BLaER1 treated with 17β-estradiol and CSF1 and Interleukin-3, amounts not matched to agents 10 nM and 100 nM (cell line): ENCODE measurements around the gene EPB41L4A.
"Not testable (repeated sequence)": the region's sequence is repeated elsewhere in the genome, so short reads cannot be mapped to it uniquely, and the experiment has no call there.

Source experiments
- H3K27ac ChIP-seq, 11 experiments: shearing (Covaris generic); formaldehyde crosslinking; 2 replicates each; pipeline ENCODE4 v1.8.1; 2022
- H3K27me3 ChIP-seq, 11 experiments: shearing (Covaris generic); formaldehyde crosslinking; 2 replicates each; pipeline ENCODE4 v1.8.1; 2022
- H3K36me3 ChIP-seq, 11 experiments: shearing (Covaris generic); formaldehyde crosslinking; 2 replicates each; pipeline ENCODE4 v1.8.1; 2022
- H3K4me1 ChIP-seq, 10 experiments: shearing (Covaris generic); formaldehyde crosslinking; 2 replicates each; pipeline ENCODE4 v1.8.1; 2022
- H3K4me2 ChIP-seq, 11 experiments: shearing (Covaris generic); formaldehyde crosslinking; 2 replicates each; pipeline ENCODE4 v1.8.1; 2022
- H3K4me3 ChIP-seq, 10 experiments: shearing (Covaris generic); formaldehyde crosslinking; 2 replicates each; pipeline ENCODE4 v1.8.1; 2022
- H3K9ac ChIP-seq, 11 experiments: shearing (Covaris generic); formaldehyde crosslinking; 2 replicates each; pipeline ENCODE4 v1.8.1; 2022
- H3K9me3 ChIP-seq, 11 experiments: shearing (Covaris generic); formaldehyde crosslinking; replicated peaks in 1 of 11; 2 replicates each; pipeline ENCODE4 v1.8.1; 2022
- H4K20me1 ChIP-seq, 11 experiments: shearing (Covaris generic); formaldehyde crosslinking; 2 replicates each; pipeline ENCODE4 v1.8.1; 2022
- Cebpa-rat ChIP-seq, 11 experiments: shearing (Covaris generic); IDR thresholded peaks; 2 replicates each; pipeline ENCODE4 v1.8.1; 2022

EPB41L4A gene

GRCh38 chr5:112407666-112408065 is 11.4 kb downstream of the EPB41L4A start:
- Histone ChIP-seq H3K4me1 (peaks cover 6 to 13% (median 10%) of the 10 kb centered on the region in 10 experiments; a peak in 13 of 20 replicates), H3K4me2 (no peak overlapping the region), H3K9ac (no peak overlapping the region), H3K27ac (no peak overlapping the region), H4K20me1 (no peaks in the 10 kb centered on the region), H3K4me3 (no peak overlapping the region), H3K9me3 (no peaks in the 10 kb centered on the region), H3K36me3 (no peaks in the 10 kb centered on the region), H3K27me3 (no peaks in the 10 kb centered on the region)
- TF ChIP-seq Cebpa-rat (IDR thresholded peaks at IDR 0.05): no peak

GRCh38 chr5:112407240-112407639 is 11.8 kb downstream of the EPB41L4A start:
- Histone ChIP-seq H3K4me1 (peaks cover 2 to 9% (median 6%) of the 10 kb centered on the region in 10 experiments; a peak in 13 of 20 replicates), H3K27me3 (no peaks in the 10 kb centered on the region), H3K36me3 (no peaks in the 10 kb centered on the region), H4K20me1 (no peaks in the 10 kb centered on the region), H3K9ac (no peak overlapping the region), H3K4me3 (no peak overlapping the region), H3K27ac (no peak overlapping the region), H3K9me3 (no peaks in the 10 kb centered on the region), H3K4me2 (no peak overlapping the region)
- no peak for TF ChIP-seq Cebpa-rat (IDR thresholded peaks at IDR 0.05)

DNA sequence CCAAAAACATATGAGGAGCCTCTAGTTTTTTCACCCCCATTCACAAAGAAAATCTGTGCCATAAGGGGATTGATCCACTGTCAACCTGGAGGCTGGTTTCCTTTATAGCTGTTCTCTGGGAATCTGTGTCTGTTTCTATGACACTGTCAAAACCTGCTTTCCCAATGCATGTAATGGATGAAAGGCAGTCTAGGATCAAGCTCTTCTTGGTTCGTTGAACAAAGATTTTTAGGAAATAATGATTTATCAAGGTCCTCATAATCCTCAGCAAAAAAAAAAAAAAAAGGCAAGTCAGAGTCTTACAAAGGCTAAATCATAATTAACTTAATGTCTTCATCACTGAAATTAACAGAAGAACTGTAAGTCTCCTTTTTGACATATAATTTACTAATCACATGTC is 16.0 kb downstream of the EPB41L4A start:
- H3K36me3 ChIP-seq: no peaks in the 10 kb centered on the region
- no peak overlapping the region for H3K4me2 ChIP-seq
- H3K27ac ChIP-seq: no peak overlapping the region
- H3K9me3 ChIP-seq: 0 out of 22 replicates have a peak, but pooled peaks cover 0 to 3% (median 0%) of the 10 kb centered on the region in 11 experiments
- no peak overlapping the region for H3K9ac ChIP-seq
- no peaks in the 10 kb centered on the region for H3K27me3 ChIP-seq
- no peaks in the 10 kb centered on the region for H4K20me1 ChIP-seq
- no peaks in the 10 kb centered on the region for H3K4me1 ChIP-seq
- no peak for TF ChIP-seq Cebpa-rat (IDR thresholded peaks at IDR 0.05)
- H3K4me3 ChIP-seq: no peak overlapping the region

DNA sequence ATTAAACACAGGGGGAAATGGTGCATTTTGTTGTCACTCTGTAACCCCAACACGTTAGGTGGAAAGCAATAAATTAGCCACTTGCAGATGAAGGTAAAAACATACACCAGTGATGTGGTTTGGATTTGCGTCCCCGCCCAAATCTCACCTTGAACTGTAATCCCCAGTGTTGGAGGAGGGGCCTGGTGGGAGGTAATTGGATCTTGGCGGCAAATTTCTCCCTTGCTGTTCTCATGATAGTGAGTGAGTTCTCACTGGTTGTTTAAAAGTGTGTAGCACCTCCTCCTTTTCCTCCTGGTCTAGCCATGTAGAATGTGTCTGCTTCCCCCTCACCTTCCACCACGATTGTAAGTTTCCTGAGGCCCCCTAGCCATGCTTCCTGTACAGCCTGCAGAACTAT is 17.2 kb downstream of the EPB41L4A start:
- H3K9me3 ChIP-seq: 0 out of 22 replicates have a peak, but pooled peaks cover 0 to 3% (median 0%) of the 10 kb centered on the region in 11 experiments

GRCh38 chr5:112397690-112398089 is 21.4 kb downstream of the EPB41L4A start:
- Histone ChIP-seq H3K36me3 (no peaks in the 10 kb centered on the region), H3K4me3 (no peak overlapping the region), H4K20me1 (no peaks in the 10 kb centered on the region), H3K4me1 (no peaks in the 10 kb centered on the region), H3K27me3 (no peaks in the 10 kb centered on the region), H3K27ac (no peak overlapping the region), H3K9ac (no peak overlapping the region), H3K4me2 (no peak overlapping the region), H3K9me3 (0 out of 22 replicates have a peak, but pooled peaks cover 0 to 3% (median 0%) of the 10 kb centered on the region in 11 experiments)
- TF ChIP-seq Cebpa-rat (IDR thresholded peaks at IDR 0.05): no peak

More for the DNA sequence above, 17.2 kb downstream of the EPB41L4A start:
- H3K27ac ChIP-seq: no peak overlapping the region
- no peaks in the 10 kb centered on the region for H3K36me3 ChIP-seq
- H3K27me3 ChIP-seq: no peaks in the 10 kb centered on the region
- H3K4me2 ChIP-seq: no peak overlapping the region
- H3K4me3 ChIP-seq: no peak overlapping the region
- no peak overlapping the region for H3K9ac ChIP-seq
- no peak for TF ChIP-seq Cebpa-rat (IDR thresholded peaks at IDR 0.05)
- H3K4me1 ChIP-seq: no peaks in the 10 kb centered on the region
- H4K20me1 ChIP-seq: no peaks in the 10 kb centered on the region

- H3K4me1 ChIP-seq: no peaks in the 10 kb centered on the region
- H3K4me3 ChIP-seq: no peak overlapping the region
- H3K36me3 ChIP-seq: no peaks in the 10 kb centered on the region
- no peak for TF ChIP-seq Cebpa-rat (IDR thresholded peaks at IDR 0.05)
- H3K9me3 ChIP-seq: no peaks in the 10 kb centered on the region
- H3K4me2 ChIP-seq: no peak overlapping the region
- H3K27ac ChIP-seq: no peak overlapping the region
- H3K27me3 ChIP-seq: no peaks in the 10 kb centered on the region
- no peaks in the 10 kb centered on the region for H4K20me1 ChIP-seq
- no peak overlapping the region for H3K9ac ChIP-seq
These were observed 22.6 kb downstream of the EPB41L4A start for GRCh38 chr5:112396430-112396829.

GRCh38 chr5:112395299-112395698 is 23.8 kb downstream of the EPB41L4A start:
- H3K4me2 ChIP-seq, H3K9ac ChIP-seq, H3K4me3 ChIP-seq, H4K20me1 ChIP-seq, H3K9me3 ChIP-seq, H3K27me3 ChIP-seq, H3K4me1 ChIP-seq, H3K27ac ChIP-seq, H3K36me3 ChIP-seq: not testable (repeated sequence)

DNA sequence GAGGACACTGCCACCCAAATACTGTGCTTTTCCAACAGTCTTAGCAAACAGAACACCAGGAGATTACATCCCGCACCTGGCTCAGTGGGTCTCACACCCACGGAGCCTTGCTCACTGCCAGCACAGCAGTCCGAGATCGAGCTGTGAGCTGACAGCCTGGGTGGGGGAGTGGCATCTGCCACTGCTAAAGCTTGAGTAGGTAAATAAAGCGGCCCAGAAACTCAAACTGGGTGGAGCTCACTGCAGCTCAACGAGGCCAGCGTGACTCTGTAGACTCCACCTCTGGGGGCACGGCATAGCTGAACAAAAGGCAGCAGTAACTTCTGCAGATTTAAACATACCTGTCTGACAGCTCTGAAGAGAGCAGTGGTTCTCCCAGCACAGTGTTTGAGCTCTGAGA is 28.8 kb downstream of the EPB41L4A start:
- no peaks in the 10 kb centered on the region for H3K36me3 ChIP-seq
- no peak overlapping the region for H3K9ac ChIP-seq
- no peak overlapping the region for H3K27ac ChIP-seq
- H3K27me3 ChIP-seq: no peaks in the 10 kb centered on the region
- TF ChIP-seq Cebpa-rat (IDR thresholded peaks at IDR 0.05): no peak
- H3K9me3 ChIP-seq: no peaks in the 10 kb centered on the region
- H3K4me3 ChIP-seq: no peak overlapping the region
- H3K4me1 ChIP-seq: no peaks in the 10 kb centered on the region
- no peak overlapping the region for H3K4me2 ChIP-seq
- H4K20me1 ChIP-seq: no peaks in the 10 kb centered on the region

DNA sequence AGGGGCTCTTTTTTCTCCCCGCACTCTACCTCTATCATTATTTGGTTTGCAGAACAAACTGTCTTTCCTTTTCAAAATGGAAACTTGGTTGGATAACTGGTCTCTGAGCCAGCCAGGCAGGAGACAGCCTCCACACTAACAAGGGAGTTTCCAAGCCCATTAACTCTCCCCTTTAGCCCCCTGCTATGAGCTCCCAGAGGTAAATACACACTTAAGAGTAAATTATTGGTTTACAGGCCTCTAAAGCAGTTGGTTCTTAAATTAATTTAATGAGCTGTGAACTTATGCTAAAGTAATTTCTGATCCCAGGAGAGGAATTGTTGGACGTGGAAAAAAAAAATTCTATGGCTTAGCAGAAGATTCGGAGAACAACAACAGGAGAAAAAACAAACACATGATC is 30.3 kb downstream of the EPB41L4A start:
- no peaks in the 10 kb centered on the region for H4K20me1 ChIP-seq

GRCh38 chr5:112388074-112388473 is 31.0 kb downstream of the EPB41L4A start:
- Histone ChIP-seq H3K4me3 (no peak overlapping the region), H3K27ac (no peak overlapping the region), H3K9ac (no peak overlapping the region), H4K20me1 (no peaks in the 10 kb centered on the region), H3K36me3 (no peaks in the 10 kb centered on the region), H3K9me3 (no peaks in the 10 kb centered on the region), H3K4me1 (no peaks in the 10 kb centered on the region), H3K4me2 (no peak overlapping the region), H3K27me3 (no peaks in the 10 kb centered on the region)
- TF ChIP-seq Cebpa-rat (IDR thresholded peaks at IDR 0.05): no peak

More for the DNA sequence above, 30.3 kb downstream of the EPB41L4A start:
- no peaks in the 10 kb centered on the region for H3K36me3 ChIP-seq
- no peaks in the 10 kb centered on the region for H3K4me1 ChIP-seq
- no peak for TF ChIP-seq Cebpa-rat (IDR thresholded peaks at IDR 0.05)
- H3K4me3 ChIP-seq: no peak overlapping the region
- no peak overlapping the region for H3K9ac ChIP-seq
- no peak overlapping the region for H3K27ac ChIP-seq
- no peak overlapping the region for H3K4me2 ChIP-seq
- no peaks in the 10 kb centered on the region for H3K27me3 ChIP-seq
- H3K9me3 ChIP-seq: no peaks in the 10 kb centered on the region
